ENCODE data around the gene CLDN24. TPM values are rescaled to one million over a fixed set of nuclear protein-coding genes. Genes with fewer than 3 reads are reported as not detected.

Gene CLDN24
- total RNA-seq, 1 donor from 2014 or later: not detected

GRCh38 chr4:183335369-183335940, 13.2 kb upstream of the CLDN24 start:
- H3K27me3 ChIP-seq (ENCODE audit: control insufficient read depth, insufficient read depth, low read length): no peaks in the 10 kb centered on the region
- H3K36me3 ChIP-seq (ENCODE audit: control insufficient read depth, insufficient read depth, low read length): no peaks in the 10 kb centered on the region
- no peak overlapping the region for H3K4me3 ChIP-seq (ENCODE audit: low read depth, low read length)
- TF ChIP-seq CTCF (IDR thresholded peaks at IDR 0.05; ENCODE audit: insufficient read depth, low read length, poor library complexity, severe bottlenecking): no peak
- DNase-seq (ENCODE audit: low read depth): peak; percentile 76

- no peak for TF ChIP-seq CTCF (IDR thresholded peaks at IDR 0.05; ENCODE audit: insufficient read depth, low read length, poor library complexity, severe bottlenecking)
- no peaks in the 10 kb centered on the region for H3K27me3 ChIP-seq (ENCODE audit: control insufficient read depth, insufficient read depth, low read length)
- no peak for DNase-seq (ENCODE audit: low read depth)
- H3K36me3 ChIP-seq (ENCODE audit: control insufficient read depth, insufficient read depth, low read length): no peaks in the 10 kb centered on the region
- no peak overlapping the region for H3K4me3 ChIP-seq (ENCODE audit: low read depth, low read length)
These were observed 11.8 kb upstream of the CLDN24 start for GRCh38 chr4:183333983-183334382.

GRCh38 chr4:183333202-183333601, 11.0 kb upstream of the CLDN24 start:
- no peak for DNase-seq (ENCODE audit: low read depth)
- no peak overlapping the region for H3K4me3 ChIP-seq (ENCODE audit: low read depth, low read length)
- H3K27me3 ChIP-seq (ENCODE audit: control insufficient read depth, insufficient read depth, low read length): no peaks in the 10 kb centered on the region
- H3K36me3 ChIP-seq (ENCODE audit: control insufficient read depth, insufficient read depth, low read length): no peaks in the 10 kb centered on the region
- TF ChIP-seq CTCF (IDR thresholded peaks at IDR 0.05; ENCODE audit: insufficient read depth, low read length, poor library complexity, severe bottlenecking): no peak

GRCh38 chr4:183332447-183332846, 10.2 kb upstream of the CLDN24 start:
- TF ChIP-seq CTCF (IDR thresholded peaks at IDR 0.05; ENCODE audit: insufficient read depth, low read length, poor library complexity, severe bottlenecking): no peak
- DNase-seq (ENCODE audit: low read depth): no peak
- no peaks in the 10 kb centered on the region for H3K36me3 ChIP-seq (ENCODE audit: control insufficient read depth, insufficient read depth, low read length)
- no peak overlapping the region for H3K4me3 ChIP-seq (ENCODE audit: low read depth, low read length)
- no peaks in the 10 kb centered on the region for H3K27me3 ChIP-seq (ENCODE audit: control insufficient read depth, insufficient read depth, low read length)

GRCh38 chr4:183330841-183331240, 8.6 kb upstream of the CLDN24 start:
- Histone ChIP-seq H3K27me3 (ENCODE audit: control insufficient read depth, insufficient read depth, low read length) (no peaks in the 10 kb centered on the region), H3K36me3 (ENCODE audit: control insufficient read depth, insufficient read depth, low read length) (no peaks in the 10 kb centered on the region), H3K4me3 (ENCODE audit: low read depth, low read length) (no peak overlapping the region)
- no peak for TF ChIP-seq CTCF (IDR thresholded peaks at IDR 0.05; ENCODE audit: insufficient read depth, low read length, poor library complexity, severe bottlenecking)
- no peak for DNase-seq (ENCODE audit: low read depth)
